GM19193 (cell line): ENCODE measurements around the gene ACSM5.

Experiments
- POLR2A ChIP-seq: IDR thresholded peaks from 4 replicates; pipeline ENCODE4 v1.6.1; 2011; ENCODE audit not compliant: insufficient read depth, insufficient read length; ENCODE audit errors: extremely low read depth

Gene ACSM5

GRCh38 chr16:20409398-20410120, at the start of gene ACSM5:
Gene ACSM5 (plus strand): TSS chr16:20409534. CDS start chr16:20411485, 1,951 bp downstream.
- no peak for TF ChIP-seq POLR2A

- TF ChIP-seq POLR2A = no peak
Measured at GRCh38 chr16:20359997-20360396, 49.3 kb upstream of the ACSM5 start.

- no peak for TF ChIP-seq POLR2A
Measured at GRCh38 chr16:20363191-20363590, 46.1 kb upstream of the ACSM5 start.

- no peak for TF ChIP-seq POLR2A
Measured at GRCh38 chr16:20364051-20364450, 45.3 kb upstream of the ACSM5 start.

GRCh38 chr16:20369452-20370054, 39.8 kb upstream of the ACSM5 start:
- TF ChIP-seq POLR2A = no peak

- TF ChIP-seq POLR2A = no peak
Measured at GRCh38 chr16:20372701-20373100, 36.6 kb upstream of the ACSM5 start.

GRCh38 chr16:20377181-20377580, 32.2 kb upstream of the ACSM5 start:
- TF ChIP-seq POLR2A = no peak

- TF ChIP-seq POLR2A = no peak
Measured at GRCh38 chr16:20380782-20381181, 28.6 kb upstream of the ACSM5 start.

GRCh38 chr16:20382202-20382948, 27.0 kb upstream of the ACSM5 start:
- TF ChIP-seq POLR2A = no peak

GRCh38 chr16:20383106-20384029, 26.0 kb upstream of the ACSM5 start:
- no peak for TF ChIP-seq POLR2A

- TF ChIP-seq POLR2A = no peak
Measured at GRCh38 chr16:20385844-20386832, 23.2 kb upstream of the ACSM5 start.

GRCh38 chr16:20387978-20388377, 21.4 kb upstream of the ACSM5 start:
- TF ChIP-seq POLR2A = no peak

GRCh38 chr16:20388854-20389253, 20.5 kb upstream of the ACSM5 start:
- no peak for TF ChIP-seq POLR2A

- no peak for TF ChIP-seq POLR2A
Measured at GRCh38 chr16:20391045-20391444, 18.3 kb upstream of the ACSM5 start.
